ENCODE data around the gene SERINC3.
A peak's percentile ranks its signal among the peaks of the same experiment; 100 is the strongest.

Gene SERINC3

GRCh38 chr20:44532259-44532980 lies 10.6 kb upstream of the SERINC3 start:
- no peak for DNase-seq

DNA sequence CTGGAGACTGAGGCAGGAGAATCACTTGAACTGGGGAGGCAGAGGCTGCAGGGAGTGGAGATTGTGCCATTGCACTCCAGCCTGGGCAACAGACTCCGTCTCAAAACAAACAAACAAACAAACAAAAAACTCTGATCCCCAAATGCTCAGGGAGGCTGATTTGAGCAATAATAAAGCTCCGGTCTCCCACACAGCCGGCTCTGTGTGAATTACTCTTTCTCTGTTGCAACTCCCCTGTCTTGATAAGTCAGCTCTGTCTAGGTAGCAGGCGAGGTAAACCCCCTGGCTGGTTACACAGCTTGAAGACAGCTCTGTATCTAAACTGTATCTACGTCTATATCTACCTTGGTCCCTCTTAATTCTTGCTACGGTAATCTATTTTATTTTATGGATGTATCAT lies 6.4 kb upstream of the SERINC3 start:
- no peak for DNase-seq

GRCh38 chr20:44527716-44528199 lies 5.9 kb upstream of the SERINC3 start:
- DNase-seq, result no peak

DNA sequence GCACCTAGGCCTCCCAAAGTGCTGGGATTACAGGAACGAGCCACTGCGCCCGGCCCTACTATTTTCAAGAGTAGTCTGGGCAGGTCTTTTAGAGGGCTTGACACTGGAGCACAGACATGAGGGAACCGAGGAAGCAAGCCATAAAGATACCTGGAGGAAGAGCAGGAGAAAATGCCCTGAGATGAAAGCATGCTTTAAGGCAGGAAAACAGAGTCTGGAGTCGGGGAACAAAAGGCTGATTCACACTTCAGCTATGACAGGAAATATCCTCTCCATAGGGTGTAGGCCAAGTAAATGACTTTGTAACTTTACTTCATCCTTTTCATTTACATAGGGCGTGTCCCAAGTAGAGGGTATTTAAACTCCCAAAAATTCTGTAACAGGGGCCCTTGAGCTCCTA lies 4.3 kb upstream of the SERINC3 start:
- peak; percentile 62 for DNase-seq

GRCh38 chr20:44523746-44524145 lies 1.9 kb upstream of the SERINC3 start:
- DNase-seq, result no peak

DNA sequence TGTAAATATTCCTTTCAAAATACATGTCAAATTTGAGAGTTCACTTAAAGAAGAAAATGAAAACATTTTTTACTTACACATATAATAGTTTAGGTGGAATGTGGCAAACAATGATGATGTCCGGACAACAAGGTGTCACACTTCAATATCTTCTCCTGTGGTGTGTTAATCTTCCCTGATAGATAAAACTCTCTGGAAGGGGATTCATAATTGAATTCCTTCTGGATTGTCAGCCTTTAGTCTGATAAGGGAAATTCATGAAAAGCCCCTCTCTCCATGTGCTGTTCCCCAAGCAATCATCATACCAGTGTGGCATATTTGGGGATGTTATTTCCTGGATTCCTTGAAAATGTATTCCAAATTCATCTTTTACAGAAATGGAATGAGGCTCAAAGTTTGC lies 971 bp upstream of the SERINC3 start:
- no peak for DNase-seq

DNA sequence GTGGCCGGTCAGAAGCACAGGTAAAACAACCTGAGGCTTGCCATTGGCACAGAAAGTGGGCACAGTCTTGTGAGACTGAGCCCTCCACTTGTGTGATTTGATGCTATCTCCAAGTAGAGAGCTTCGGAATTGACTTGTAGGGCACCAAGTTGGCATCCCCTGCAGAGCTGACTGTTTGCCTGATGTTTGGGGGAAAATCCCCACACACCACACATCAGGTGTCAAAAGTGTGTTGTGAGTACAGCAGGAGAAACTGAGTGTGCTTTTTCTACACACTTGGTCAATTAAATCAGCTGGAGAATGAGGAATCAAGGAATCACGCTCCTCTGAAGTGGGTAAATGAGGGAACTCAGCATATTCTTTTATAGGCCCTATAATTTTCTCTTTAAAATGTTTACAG lies 989 bp downstream of the SERINC3 start:
- no peak for DNase-seq

DNA sequence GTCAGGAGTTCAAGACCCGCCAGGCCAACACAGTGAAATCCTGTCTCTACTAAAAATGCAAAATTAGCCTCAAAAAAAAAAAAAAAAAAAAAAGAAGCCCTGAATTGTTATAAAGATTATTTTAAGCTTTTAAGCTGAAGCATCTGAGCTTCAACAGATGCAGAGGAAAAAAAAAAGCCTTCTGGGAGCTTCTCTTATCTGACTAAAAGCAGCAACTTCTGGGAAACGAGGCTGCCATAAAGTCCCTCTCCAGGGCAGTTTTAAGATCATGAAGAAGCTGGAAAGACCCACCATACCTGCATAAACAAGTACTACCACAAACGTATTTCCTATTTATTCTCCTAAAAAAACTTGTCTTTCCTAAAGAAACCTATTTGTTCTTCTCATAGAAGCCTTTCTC lies 3.6 kb downstream of the SERINC3 start:
- no peak for DNase-seq

DNA sequence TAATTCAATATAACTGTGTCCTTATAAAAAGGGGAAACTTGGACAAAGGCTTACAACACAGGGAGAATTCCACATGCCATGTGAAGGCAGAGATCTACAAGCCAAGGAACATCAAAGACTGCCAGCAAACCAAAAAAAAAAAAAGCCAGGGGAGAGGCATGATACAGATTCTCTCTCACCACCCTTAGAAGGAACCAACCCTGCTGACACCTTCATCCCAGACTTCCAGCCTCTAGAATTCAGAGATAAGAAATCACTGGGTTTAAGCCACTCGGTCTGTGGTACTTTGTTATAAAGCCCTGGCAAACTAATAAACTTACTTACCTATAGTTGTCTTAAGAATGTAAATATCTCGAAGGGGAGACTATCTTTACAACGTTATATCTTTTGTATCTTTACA lies 4.4 kb downstream of the SERINC3 start:
- DNase-seq, result no peak

DNA sequence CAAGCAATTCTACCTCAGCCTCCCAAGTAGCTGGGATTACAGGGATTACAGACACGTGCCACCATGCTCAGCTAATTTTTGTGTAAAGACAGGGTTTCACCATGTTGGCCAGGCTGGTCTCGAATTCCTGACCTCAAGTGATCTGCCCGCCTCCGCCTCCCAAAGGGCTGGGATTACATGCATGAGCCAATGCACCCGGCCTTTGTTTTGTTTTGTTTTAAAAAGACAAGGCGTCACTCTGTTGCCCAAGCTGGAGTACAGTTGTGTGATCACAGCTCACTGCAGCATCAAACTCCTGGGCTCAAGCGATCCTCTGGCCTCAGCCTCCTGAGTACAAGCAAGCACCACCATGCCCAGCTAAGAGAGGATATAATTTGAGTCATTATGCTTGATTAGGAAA lies 5.4 kb downstream of the SERINC3 start:
- DNase-seq, result no peak

GRCh38 chr20:44513871-44514270 lies 8.0 kb downstream of the SERINC3 start:
- no peak for DNase-seq

- no peak for DNase-seq
These were observed 12.1 kb downstream of the SERINC3 start for GRCh38 chr20:44509762-44510161.

DNA sequence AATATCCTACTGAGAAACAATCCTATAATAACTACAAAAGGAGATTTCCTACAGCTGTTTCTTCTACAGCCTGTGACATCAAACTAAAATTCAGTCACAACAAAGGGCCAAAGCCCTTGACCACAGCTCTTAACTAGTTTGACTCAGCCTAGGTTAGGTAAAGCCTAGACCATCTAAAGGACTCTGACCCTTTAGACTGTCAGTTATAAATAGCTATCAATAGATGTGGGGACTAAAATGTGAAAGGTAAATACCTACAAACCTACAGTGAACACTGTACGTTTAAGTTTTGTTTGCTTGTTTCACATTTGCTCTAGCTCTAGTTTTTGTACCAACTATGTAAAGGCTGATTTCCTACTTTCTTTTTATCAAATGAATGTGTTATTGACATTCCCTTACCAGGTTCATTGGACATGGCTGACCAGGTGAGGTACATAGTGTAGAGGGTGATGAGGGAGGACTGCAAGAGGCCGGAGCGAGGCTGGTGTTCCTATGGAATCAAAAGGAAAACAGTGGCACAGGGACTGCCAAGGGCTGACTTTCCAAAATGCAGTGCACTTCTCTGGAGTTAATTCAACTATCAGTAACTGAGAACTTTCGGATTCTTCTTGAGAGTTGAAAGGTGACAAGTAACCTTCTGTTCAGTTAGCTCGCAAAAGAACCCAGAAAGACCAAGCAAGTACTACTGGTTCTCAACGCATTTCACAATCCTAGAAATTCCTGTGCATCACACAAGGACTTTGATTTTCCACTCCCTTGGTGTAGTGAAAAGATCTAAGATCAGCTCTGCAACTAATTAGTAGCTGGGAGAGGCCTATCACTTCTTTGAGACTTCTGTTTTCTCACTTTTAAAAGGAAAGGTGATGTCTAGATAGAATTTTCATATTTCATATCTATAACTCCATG lies 17.2 kb downstream of the SERINC3 start:
- no peak for DNase-seq

DNA sequence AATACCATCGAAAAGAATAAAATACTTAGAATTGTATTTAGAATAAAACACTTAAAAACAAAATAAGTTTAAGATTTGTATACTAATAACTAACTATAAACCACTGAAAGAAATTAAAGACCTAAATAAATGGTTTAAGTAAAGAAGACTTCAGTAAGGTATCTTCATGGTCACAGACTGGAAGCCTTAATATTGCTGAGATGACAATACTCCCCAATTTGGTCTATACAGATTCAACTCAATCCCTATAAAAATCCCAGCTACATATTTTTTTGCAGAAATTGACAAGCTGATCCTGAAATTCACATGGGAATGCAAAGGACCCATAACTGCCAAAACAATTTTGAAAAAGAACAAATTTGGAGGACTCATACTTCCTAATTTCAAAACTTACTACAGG lies 18.9 kb downstream of the SERINC3 start:
- no peak for DNase-seq

DNA sequence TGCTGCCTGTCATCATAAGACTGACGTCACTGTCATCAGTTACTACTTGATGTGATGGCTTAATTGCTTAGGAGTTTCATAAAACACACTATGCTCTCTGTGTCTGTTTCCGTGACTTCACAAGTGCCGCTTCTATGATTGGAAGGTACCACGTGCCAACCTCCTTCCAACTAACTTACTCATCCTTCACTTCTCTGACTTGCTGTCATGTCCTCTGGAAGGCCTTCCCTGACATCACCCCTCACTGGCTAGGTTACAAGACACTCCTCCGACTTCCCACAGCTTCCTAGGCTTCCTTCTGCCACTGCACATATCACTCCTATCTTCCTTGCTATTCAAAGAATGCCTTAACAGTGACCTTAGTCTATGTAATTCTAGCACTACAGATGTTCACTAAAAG lies 20.4 kb downstream of the SERINC3 start:
- DNase-seq, result peak; percentile 49

- no peak for DNase-seq
These were observed 21.6 kb downstream of the SERINC3 start for GRCh38 chr20:44500221-44500620.

DNA sequence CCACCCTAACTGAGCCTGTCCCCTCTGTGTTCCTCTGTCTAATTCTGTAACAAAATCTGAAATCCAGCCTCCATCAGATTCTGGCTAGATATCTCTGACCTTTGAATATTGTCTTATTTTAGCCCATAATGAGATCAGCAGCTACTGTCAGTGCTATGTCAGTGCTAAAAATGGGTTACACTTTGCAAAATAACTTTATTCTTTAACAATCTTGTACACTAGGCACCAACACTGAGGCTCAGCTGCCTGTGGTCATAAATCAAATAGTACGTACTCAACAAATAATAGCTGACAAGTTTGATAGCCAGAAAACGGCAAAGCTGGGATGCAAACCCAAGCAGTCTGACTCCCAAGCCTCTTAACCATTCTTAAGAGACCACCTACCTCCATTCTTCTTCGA lies 24.1 kb downstream of the SERINC3 start:
- DNase-seq, result no peak

GRCh38 chr20:44496976-44497375 lies 24.9 kb downstream of the SERINC3 start:
- peak; percentile 89 for DNase-seq

- peak; percentile 92 for DNase-seq
These were observed 25.9 kb downstream of the SERINC3 start for GRCh38 chr20:44495802-44496481.

DNA sequence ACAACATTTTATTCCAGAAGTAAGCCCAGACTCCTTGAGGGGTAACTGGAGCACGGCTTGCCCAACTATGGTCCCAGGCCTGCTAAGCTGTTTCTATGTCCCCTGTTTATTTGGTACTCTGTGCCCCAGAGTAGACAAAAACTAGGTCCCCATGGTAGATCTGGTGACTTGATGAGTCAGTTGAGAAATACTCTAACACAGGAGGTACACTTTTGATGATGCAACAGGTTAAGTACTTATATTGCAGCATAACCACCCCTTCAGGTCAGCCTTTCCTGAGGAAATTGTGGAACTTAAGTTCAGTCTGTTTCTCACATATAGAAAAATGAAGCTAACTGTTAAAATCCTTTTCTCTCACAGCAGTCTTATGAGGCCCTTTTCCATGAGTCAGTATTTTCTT lies 26.6 kb downstream of the SERINC3 start:
- DNase-seq, result peak; percentile 64

GRCh38 chr20:44494681-44495080 lies 27.2 kb downstream of the SERINC3 start:
- DNase-seq, result no peak

- DNase-seq, result peak; percentile 55
These were observed 27.6 kb downstream of the SERINC3 start for GRCh38 chr20:44494266-44494665.

GRCh38 chr20:44491635-44492395 lies 30.1 kb downstream of the SERINC3 start:
- DNase-seq, result no peak

Data from fibroblast of upper back skin (primary cell).